GM12873 (cell line): ENCODE measurements around the gene RHBDD1.

Experiments used
- CTCF ChIP-seq: IDR thresholded peaks from 2 replicates; pipeline ENCODE4 v1.5.1; 2012; ENCODE audit warnings: low read depth, mild to moderate bottlenecking, moderate library complexity, low read length, control low read depth; ENCODE audit not compliant: insufficient read depth; ENCODE audit errors: missing control alignments

The RHBDD1 gene

GRCh38 chr2:226792155-226792881 lies 43.5 kb upstream of the RHBDD1 start:
- TF ChIP-seq CTCF = no peak

- no peak for TF ChIP-seq CTCF
Observed at GRCh38 chr2:226793646-226794045, 42.2 kb upstream of the RHBDD1 start.

GRCh38 chr2:226794196-226794661 lies 41.6 kb upstream of the RHBDD1 start:
- TF ChIP-seq CTCF = no peak

GRCh38 chr2:226794751-226795171 lies 41.1 kb upstream of the RHBDD1 start:
- no peak for TF ChIP-seq CTCF

- TF ChIP-seq CTCF = no peak
Observed at GRCh38 chr2:226795281-226796011, 40.4 kb upstream of the RHBDD1 start.

GRCh38 chr2:226796012-226796839 lies 39.6 kb upstream of the RHBDD1 start:
- no peak for TF ChIP-seq CTCF
